ENCODE measurements around the gene TERT. TPM values are rescaled to one million over a fixed set of nuclear protein-coding genes. Genes with fewer than 3 reads are reported as not detected.

Gene TERT
- total and polyA plus RNA-seq, 2 of the 4 experiments (the other 2 are of a cell fraction), result not detected

GRCh38 chr5:1259806-1260480, 34.9 kb downstream of the TERT start:
- H3K9me3 ChIP-seq (ENCODE audit: control insufficient read depth, insufficient read depth, low read length), result peaks cover 48% of the 10 kb centered on the region
- TF ChIP-seq SMC3 (IDR thresholded peaks at IDR 0.05; ENCODE audit: low read depth, low read length), result no peak
- TF ChIP-seq, protein P1, sequence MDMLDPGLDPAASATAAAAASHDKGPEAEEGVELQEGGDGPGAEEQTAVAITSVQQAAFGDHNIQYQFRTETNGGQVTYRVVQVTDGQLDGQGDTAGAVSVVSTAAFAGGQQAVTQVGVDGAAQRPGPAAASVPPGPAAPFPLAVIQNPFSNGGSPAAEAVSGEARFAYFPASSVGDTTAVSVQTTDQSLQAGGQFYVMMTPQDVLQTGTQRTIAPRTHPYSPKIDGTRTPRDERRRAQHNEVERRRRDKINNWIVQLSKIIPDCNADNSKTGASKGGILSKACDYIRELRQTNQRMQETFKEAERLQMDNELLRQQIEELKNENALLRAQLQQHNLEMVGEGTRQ (IDR thresholded peaks at IDR 0.05; ENCODE audit: low read depth, low read length), result no peak
- TF ChIP-seq CHD1 (IDR thresholded peaks at IDR 0.05; ENCODE audit: low read depth, low read length), result no peak
- TF ChIP-seq, protein P2, sequence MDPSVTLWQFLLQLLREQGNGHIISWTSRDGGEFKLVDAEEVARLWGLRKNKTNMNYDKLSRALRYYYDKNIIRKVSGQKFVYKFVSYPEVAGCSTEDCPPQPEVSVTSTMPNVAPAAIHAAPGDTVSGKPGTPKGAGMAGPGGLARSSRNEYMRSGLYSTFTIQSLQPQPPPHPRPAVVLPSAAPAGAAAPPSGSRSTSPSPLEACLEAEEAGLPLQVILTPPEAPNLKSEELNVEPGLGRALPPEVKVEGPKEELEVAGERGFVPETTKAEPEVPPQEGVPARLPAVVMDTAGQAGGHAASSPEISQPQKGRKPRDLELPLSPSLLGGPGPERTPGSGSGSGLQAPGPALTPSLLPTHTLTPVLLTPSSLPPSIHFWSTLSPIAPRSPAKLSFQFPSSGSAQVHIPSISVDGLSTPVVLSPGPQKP (IDR thresholded peaks at IDR 0.05; ENCODE audit: borderline replicate concordance, low read depth, low read length), result no peak
- TF ChIP-seq POLR2A (IDR thresholded peaks at IDR 0.05; ENCODE audit: low read depth, low read length), result no peak
- TF ChIP-seq BHLHE40 (IDR thresholded peaks at IDR 0.05; ENCODE audit: low read depth, low read length), result no peak
- TF ChIP-seq CEBPB (IDR thresholded peaks at IDR 0.05; ENCODE audit: low read depth, low read length), result no peak
- TF ChIP-seq CTCF (conservative IDR thresholded peaks at IDR 0.05; ENCODE audit: low read depth, low read length), result no peak
- TF ChIP-seq RFX5 (IDR thresholded peaks at IDR 0.05; ENCODE audit: low read depth, low read length), result no peak
- no peak for TF ChIP-seq MXI1 (IDR thresholded peaks at IDR 0.05; ENCODE audit: borderline replicate concordance, low read depth, low read length)
- no peak for TF ChIP-seq FOS (IDR thresholded peaks at IDR 0.05; ENCODE audit: low read depth, low read length)
- TF ChIP-seq RAD21 (IDR thresholded peaks at IDR 0.05; ENCODE audit: low read length), result no peak
- no peak for TF ChIP-seq MAZ (IDR thresholded peaks at IDR 0.05; ENCODE audit: borderline replicate concordance, low read depth, low read length)
- H3K79me1 ChIP-seq (ENCODE audit: low read depth in 1 of 2, low read length in 2 of 2), result no peaks in the 10 kb centered on the region
- intact Hi-C loops (cut with micrococcal nuclease), result no loop called here
- no peak overlapping the region for H3K4me2 ChIP-seq (ENCODE audit: low read depth, low read length)
- H2BK20ac ChIP-seq (ENCODE audit: low read depth, low read length), result no peak overlapping the region
- no peak overlapping the region for H3K18ac ChIP-seq (ENCODE audit: low read depth, low read length)
- H2BK120ac ChIP-seq (ENCODE audit: low read depth, low read length), result no peak overlapping the region
- no peaks in the 10 kb centered on the region for H3K4me1 ChIP-seq (ENCODE audit: control insufficient read depth, insufficient read depth, low read length)
- ChIA-PET CTCF (no interaction called here), POLR2A (ENCODE audit: unreplicated experiment) (no interaction called here)
- H4K5ac ChIP-seq (ENCODE audit: low read depth, low read length), result no peak overlapping the region
- ATAC-seq (ENCODE audit: low read depth), result no peak
- H3K14ac ChIP-seq (replicated peaks; ENCODE audit: low read depth, low read length), result no peak overlapping the region
- 87% methylated on average over 11 of the region's 23 CpGs; no CpG with 5 or more reads in 1 of the 2 experiments for WGBS, 2 experiments (ENCODE audit: extremely low coverage in 2 of 2, insufficient read length in 1 of 2)
- H3K9ac ChIP-seq (ENCODE audit: low read depth, low read length), result no peak overlapping the region
- H4K8ac ChIP-seq (ENCODE audit: low read depth in 2 of 2, low read length in 2 of 2), result no peak overlapping the region
- no peak overlapping the region for H3K4me3 ChIP-seq (ENCODE audit: insufficient read depth, low read depth, low read length)
- in situ Hi-C loops (cut with MboI; ENCODE audit: low sequenced_read_pairs), result no loop called here
- H2AK5ac ChIP-seq (ENCODE audit: low read depth, low read length), result no peak overlapping the region
- H2AK9ac ChIP-seq (replicated peaks; ENCODE audit: low read depth, low read length, poor library complexity), result no peak overlapping the region
- no peak overlapping the region for H4K91ac ChIP-seq (ENCODE audit: insufficient read depth, low read depth, low read length)
- H3K56ac ChIP-seq (ENCODE audit: extremely low read depth, insufficient read depth, low read length), result no peak overlapping the region
- no peak overlapping the region for H3K27ac ChIP-seq (ENCODE audit: insufficient read depth, low read length)
- no peaks in the 10 kb centered on the region for H3K9me1 ChIP-seq (ENCODE audit: insufficient read depth, low read length)
- DNase-seq, result no peak
- no peak overlapping the region for H2BK15ac ChIP-seq (ENCODE audit: low read depth, low read length)
- H3K23ac ChIP-seq (ENCODE audit: low read depth, low read length), result no peak overlapping the region
- no peaks in the 10 kb centered on the region for H3K36me3 ChIP-seq (ENCODE audit: control insufficient read depth, insufficient read depth, low read length)
- dilution Hi-C loops (cut with HindIII; ENCODE audit: low sequenced_read_pairs, unreplicated experiment), result no loop called here
- H3K4ac ChIP-seq (ENCODE audit: low read depth, low read length), result no peak overlapping the region
- H4K20me1 ChIP-seq (ENCODE audit: insufficient read depth, low read length), result no peaks in the 10 kb centered on the region
- H3K27me3 ChIP-seq (ENCODE audit: control insufficient read depth, insufficient read depth, low read length), result no peaks in the 10 kb centered on the region
- BruUV-seq (replicated peaks), result no TSS peak
- no peak overlapping the region for H2BK5ac ChIP-seq (ENCODE audit: low read depth, low read length, poor library complexity, severe bottlenecking)
- no peak overlapping the region for H2AFZ ChIP-seq (replicated peaks; ENCODE audit: low read length, poor library complexity)
